ENCODE data around the gene AATK.

DNA sequence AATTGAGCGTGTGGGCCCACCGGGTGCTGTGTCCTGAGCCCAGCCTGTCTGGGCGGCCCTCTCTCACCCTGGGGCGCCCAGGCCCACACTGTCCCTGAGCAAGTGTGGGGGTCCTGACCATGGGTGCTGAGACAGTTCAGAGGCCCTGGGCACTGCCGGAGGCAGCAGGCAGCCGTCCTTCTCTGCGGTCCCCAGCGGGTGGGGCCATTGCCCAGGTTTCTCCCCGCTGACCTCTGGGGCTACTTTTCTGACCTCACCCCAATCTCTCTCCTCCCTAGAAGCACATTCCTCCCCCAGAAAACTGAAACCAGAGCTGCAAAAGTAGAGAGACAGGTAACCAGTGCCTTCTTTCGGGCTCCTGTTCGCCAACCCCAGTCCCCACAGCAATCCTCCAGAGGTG is 36.7 kb downstream of the AATK start:
- no peak for TF ChIP-seq POLR2A (IDR thresholded peaks at IDR 0.05)
- TF ChIP-seq, protein P1, sequence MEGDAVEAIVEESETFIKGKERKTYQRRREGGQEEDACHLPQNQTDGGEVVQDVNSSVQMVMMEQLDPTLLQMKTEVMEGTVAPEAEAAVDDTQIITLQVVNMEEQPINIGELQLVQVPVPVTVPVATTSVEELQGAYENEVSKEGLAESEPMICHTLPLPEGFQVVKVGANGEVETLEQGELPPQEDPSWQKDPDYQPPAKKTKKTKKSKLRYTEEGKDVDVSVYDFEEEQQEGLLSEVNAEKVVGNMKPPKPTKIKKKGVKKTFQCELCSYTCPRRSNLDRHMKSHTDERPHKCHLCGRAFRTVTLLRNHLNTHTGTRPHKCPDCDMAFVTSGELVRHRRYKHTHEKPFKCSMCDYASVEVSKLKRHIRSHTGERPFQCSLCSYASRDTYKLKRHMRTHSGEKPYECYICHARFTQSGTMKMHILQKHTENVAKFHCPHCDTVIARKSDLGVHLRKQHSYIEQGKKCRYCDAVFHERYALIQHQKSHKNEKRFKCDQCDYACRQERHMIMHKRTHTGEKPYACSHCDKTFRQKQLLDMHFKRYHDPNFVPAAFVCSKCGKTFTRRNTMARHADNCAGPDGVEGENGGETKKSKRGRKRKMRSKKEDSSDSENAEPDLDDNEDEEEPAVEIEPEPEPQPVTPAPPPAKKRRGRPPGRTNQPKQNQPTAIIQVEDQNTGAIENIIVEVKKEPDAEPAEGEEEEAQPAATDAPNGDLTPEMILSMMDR (IDR thresholded peaks at IDR 0.05), result no peak
